Measurements from ENCODE around the gene ORAI3.
A peak's percentile ranks its signal among the peaks of the same experiment; 100 is the strongest.

The ORAI3 gene

DNA sequence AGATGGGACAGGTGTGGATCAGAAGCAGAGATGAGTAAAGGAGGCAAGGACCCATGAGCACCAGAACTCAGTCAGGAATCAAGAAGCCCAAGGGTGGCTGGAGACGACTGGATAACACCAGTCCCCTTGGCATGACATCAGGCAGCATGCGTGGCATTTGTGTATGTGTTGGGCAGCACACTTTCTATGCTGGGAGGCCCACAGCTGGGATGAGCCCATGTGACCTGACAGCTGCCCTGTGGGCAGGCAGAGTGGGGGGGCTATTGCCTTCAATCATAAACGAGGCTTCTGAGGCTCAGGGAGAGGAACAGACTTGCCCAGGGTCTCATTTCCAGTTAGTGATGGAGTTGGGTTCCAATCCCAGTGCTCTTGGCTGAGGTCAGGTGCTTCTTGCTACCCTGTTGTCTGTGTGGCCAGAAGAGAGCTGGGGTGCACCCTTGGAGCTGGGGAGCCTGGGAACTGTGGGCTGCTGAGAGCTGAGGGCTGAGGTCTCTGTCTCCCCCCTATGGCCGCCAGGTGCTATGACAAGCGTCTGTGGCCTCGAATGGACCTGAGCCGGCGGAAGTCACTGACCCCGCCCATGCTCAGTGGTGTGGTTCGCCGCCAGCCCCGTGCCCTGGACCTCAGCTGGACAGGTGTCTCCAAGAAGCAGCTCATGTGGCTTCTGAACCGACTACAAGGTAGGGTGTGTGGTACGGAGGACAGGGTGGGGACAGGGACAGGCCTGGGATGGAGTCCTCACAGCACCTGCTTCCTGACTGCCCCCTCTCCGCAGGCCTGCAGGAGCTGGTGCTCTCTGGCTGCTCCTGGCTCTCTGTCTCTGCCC lies 7.1 kb upstream of the ORAI3 start (continued):
- TF ChIP-seq ZNF777 (tag by site-specific recombination; IDR thresholded peaks at IDR 0.05; ENCODE audit: borderline replicate concordance) = no peak
- TF ChIP-seq ZIC2 (tag by site-specific recombination; IDR thresholded peaks at IDR 0.05) = peak; percentile 36
- TF ChIP-seq, protein P1, sequence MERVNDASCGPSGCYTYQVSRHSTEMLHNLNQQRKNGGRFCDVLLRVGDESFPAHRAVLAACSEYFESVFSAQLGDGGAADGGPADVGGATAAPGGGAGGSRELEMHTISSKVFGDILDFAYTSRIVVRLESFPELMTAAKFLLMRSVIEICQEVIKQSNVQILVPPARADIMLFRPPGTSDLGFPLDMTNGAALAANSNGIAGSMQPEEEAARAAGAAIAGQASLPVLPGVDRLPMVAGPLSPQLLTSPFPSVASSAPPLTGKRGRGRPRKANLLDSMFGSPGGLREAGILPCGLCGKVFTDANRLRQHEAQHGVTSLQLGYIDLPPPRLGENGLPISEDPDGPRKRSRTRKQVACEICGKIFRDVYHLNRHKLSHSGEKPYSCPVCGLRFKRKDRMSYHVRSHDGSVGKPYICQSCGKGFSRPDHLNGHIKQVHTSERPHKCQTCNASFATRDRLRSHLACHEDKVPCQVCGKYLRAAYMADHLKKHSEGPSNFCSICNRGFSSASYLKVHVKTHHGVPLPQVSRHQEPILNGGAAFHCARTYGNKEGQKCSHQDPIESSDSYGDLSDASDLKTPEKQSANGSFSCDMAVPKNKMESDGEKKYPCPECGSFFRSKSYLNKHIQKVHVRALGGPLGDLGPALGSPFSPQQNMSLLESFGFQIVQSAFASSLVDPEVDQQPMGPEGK (tag by site-specific recombination; IDR thresholded peaks at IDR 0.05) = peak; percentile 80
- TF ChIP-seq ZNF112 (tag by site-specific recombination; IDR thresholded peaks at IDR 0.05) = no peak
- no peak for TF ChIP-seq ZNF510 (tag by site-specific recombination; IDR thresholded peaks at IDR 0.05; ENCODE audit: insufficient replicate concordance)
- TF ChIP-seq KLF16 (tag by site-specific recombination; IDR thresholded peaks at IDR 0.05) = peak; percentile 11; the same call in 1 of the 2 replicates
- TF ChIP-seq, protein P2, sequence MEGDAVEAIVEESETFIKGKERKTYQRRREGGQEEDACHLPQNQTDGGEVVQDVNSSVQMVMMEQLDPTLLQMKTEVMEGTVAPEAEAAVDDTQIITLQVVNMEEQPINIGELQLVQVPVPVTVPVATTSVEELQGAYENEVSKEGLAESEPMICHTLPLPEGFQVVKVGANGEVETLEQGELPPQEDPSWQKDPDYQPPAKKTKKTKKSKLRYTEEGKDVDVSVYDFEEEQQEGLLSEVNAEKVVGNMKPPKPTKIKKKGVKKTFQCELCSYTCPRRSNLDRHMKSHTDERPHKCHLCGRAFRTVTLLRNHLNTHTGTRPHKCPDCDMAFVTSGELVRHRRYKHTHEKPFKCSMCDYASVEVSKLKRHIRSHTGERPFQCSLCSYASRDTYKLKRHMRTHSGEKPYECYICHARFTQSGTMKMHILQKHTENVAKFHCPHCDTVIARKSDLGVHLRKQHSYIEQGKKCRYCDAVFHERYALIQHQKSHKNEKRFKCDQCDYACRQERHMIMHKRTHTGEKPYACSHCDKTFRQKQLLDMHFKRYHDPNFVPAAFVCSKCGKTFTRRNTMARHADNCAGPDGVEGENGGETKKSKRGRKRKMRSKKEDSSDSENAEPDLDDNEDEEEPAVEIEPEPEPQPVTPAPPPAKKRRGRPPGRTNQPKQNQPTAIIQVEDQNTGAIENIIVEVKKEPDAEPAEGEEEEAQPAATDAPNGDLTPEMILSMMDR (tag by site-specific recombination; IDR thresholded peaks at IDR 0.05) = peak; percentile 85
- TF ChIP-seq, protein P3, sequence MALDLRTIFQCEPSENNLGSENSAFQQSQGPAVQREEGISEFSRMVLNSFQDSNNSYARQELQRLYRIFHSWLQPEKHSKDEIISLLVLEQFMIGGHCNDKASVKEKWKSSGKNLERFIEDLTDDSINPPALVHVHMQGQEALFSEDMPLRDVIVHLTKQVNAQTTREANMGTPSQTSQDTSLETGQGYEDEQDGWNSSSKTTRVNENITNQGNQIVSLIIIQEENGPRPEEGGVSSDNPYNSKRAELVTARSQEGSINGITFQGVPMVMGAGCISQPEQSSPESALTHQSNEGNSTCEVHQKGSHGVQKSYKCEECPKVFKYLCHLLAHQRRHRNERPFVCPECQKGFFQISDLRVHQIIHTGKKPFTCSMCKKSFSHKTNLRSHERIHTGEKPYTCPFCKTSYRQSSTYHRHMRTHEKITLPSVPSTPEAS (tag by site-specific recombination; IDR thresholded peaks at IDR 0.05) = no peak
- peak; percentile 50; the same call in 1 of the 2 replicates for TF ChIP-seq TRIM28 (IDR thresholded peaks at IDR 0.05; ENCODE audit: borderline replicate concordance, low read length)
- no peak for TF ChIP-seq ZFP41 (tag by site-specific recombination; IDR thresholded peaks at IDR 0.05; ENCODE audit: borderline replicate concordance)
- TF ChIP-seq, protein P4, sequence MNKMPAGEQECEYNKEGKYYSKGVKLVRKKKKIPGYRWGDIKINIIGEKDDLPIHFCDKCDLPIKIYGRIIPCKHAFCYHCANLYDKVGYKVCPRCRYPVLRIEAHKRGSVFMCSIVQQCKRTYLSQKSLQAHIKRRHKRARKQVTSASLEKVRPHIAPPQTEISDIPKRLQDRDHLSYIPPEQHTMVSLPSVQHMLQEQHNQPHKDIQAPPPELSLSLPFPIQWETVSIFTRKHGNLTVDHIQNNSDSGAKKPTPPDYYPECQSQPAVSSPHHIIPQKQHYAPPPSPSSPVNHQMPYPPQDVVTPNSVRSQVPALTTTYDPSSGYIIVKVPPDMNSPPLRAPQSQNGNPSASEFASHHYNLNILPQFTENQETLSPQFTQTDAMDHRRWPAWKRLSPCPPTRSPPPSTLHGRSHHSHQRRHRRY (tag by site-specific recombination; IDR thresholded peaks at IDR 0.05) = no peak
- 0 out of 2 replicates have a peak, but pooled peaks have one; percentile 28 for TF ChIP-seq ZNF2 (tag by site-specific recombination; IDR thresholded peaks at IDR 0.05)
- peak; percentile 65 for TF ChIP-seq ZNF654 (tag by site-specific recombination; IDR thresholded peaks at IDR 0.05; ENCODE audit: low read depth)
- TF ChIP-seq ZBTB21 (tag by site-specific recombination; IDR thresholded peaks at IDR 0.05) = no peak
- TF ChIP-seq ZNF426 (tag by site-specific recombination; IDR thresholded peaks at IDR 0.05) = no peak
- no peak for TF ChIP-seq GFI1B (tag by site-specific recombination; IDR thresholded peaks at IDR 0.05)
- TF ChIP-seq, protein P5, sequence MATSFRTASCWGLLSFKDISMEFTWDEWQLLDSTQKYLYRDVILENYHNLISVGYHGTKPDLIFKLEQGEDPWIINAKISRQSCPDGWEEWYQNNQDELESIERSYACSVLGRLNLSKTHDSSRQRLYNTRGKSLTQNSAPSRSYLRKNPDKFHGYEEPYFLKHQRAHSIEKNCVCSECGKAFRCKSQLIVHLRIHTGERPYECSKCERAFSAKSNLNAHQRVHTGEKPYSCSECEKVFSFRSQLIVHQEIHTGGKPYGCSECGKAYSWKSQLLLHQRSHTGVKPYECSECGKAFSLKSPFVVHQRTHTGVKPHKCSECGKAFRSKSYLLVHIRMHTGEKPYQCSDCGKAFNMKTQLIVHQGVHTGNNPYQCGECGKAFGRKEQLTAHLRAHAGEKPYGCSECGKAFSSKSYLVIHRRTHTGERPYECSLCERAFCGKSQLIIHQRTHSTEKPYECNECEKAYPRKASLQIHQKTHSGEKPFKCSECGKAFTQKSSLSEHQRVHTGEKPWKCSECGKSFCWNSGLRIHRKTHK (tag by site-specific recombination; IDR thresholded peaks at IDR 0.05) = no peak
- TF ChIP-seq SP7 (tag by site-specific recombination; IDR thresholded peaks at IDR 0.05) = peak; percentile 45; the same call in 1 of the 2 replicates
- TF ChIP-seq KLF9 (tag by site-specific recombination; IDR thresholded peaks at IDR 0.05; ENCODE audit: low read depth) = peak; percentile 83
